Measurements from ENCODE around the gene WDR19.

The WDR19 gene

GRCh38 chr4:39303871-39304270, 121.5 kb downstream of the WDR19 start:
- no peak for DNase-seq (ENCODE audit: low read depth in 2 of 2)

- no peak for DNase-seq (ENCODE audit: low read depth in 2 of 2)
Measured at GRCh38 chr4:39304651-39305050, 122.3 kb downstream of the WDR19 start.

DNA sequence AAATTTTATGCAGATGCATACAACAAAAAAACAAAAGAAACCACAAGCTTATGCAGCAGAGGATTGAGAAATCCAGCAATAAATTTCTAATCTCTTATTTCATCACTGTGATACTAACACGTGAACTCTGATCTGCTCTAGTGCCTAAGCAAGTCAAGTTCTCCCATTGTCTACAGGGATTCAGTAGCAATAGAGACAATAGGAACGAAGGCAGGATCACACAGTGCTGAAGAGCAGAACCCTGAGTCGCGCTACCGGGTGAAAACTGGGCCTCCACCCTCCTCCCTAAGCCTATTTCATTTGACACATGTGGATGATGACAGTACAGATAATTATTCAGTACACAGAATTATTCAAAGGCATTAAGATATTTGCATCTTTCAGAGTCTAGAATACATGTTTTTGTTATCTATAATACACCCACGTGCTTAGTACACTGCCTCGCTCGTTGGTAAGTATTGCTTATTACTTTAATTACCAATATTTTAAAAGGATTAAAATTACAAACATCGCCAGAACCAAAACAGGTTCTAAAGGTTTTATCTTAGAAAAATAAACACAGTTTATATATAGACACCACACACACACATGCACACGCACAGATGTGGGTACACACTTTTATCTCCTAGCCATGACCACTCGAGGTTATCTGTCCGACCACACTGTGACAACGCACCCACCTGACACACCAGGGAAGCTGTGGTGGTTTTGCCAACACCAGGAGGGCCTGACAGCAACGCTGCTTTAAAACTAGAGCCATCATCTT, 123.8 kb downstream of the WDR19 start:
- no peak for DNase-seq (ENCODE audit: low read depth in 2 of 2)

DNA sequence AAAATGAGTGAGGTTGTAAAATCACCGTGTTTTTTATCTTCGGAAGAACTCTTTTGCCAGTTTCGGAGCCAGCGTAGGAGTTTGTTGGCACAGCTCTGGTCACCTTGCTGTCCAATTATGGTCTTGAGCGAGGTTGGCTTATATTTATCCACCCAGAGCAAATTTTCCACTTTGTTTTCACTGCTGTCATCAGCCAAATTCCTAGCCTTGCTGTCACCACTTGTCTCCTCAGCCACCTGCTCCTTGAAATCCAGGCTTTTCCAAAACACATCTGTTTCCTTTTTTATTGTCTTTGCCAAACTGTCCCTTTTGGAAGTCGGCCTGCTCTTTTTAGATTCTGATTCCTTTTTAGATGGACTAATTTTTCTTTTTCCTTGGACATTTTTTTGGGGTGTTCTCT, 126.3 kb downstream of the WDR19 start:
- no peak for DNase-seq (ENCODE audit: low read depth in 2 of 2)

DNA sequence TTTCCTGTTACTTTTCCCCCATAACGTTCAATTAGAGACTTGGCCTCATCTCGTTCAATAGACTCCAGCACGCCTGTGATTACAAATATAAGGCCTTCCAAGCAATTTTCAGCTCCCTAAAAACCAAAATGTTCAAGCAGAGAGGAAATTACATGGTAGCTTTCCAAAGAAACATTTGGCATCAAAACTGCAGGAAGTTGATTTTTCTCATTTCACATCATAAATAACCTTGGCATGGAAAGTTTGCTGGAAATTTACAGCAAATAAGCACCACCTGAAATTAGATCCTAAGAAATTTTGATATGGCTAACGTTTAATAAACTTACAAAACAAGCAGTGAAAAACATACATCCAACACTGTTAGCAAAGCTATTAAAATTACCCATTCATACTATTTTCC, 130.5 kb downstream of the WDR19 start:
- DNase-seq (ENCODE audit: low read depth in 2 of 2) = no peak

DNA sequence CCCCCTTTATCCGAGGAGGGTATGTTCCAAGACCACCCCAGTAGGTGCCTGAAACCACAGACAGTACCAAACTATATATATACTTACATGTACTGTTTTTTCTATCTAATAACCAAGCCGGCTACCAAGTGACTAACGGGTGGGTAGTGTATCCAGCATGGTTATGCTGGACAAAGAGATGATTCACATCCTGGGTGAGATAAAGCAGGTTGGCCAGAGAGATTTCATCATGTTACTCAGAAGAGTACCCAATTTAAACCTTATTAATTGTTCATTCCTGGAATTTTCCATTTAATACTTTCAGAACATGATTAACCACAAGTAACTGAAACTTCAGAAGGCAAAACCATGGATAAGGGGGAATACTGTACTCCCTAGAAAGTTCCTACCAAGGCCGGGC, 137.3 kb downstream of the WDR19 start:
- no peak for DNase-seq (ENCODE audit: low read depth in 2 of 2)

- DNase-seq (ENCODE audit: low read depth in 2 of 2) = no peak
Measured at GRCh38 chr4:39320381-39321115, 138.2 kb downstream of the WDR19 start.

- DNase-seq (ENCODE audit: low read depth in 2 of 2) = no peak
Measured at GRCh38 chr4:39323821-39324220, 141.5 kb downstream of the WDR19 start.

DNA sequence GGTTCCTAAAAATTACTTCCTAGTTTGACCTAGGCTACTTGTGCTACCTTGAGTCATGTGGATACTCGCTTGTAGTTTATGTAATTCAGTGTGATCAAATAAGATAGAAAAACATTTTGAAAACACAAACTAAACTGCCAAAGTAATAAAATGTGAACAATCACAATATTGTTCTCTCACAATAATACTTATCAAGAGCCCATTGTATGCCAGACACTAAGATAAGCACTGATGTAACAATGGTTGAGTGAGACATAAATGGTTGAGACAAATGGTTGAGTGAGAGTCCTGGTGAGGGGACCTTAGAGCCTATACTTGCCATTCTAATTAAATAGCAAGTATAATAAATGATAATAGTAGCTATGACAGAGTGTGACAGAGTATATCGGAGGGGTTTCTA, 142.1 kb downstream of the WDR19 start:
- DNase-seq (ENCODE audit: low read depth in 2 of 2) = no peak

GRCh38 chr4:39324897-39325613, 142.7 kb downstream of the WDR19 start:
- no peak for DNase-seq (ENCODE audit: low read depth in 2 of 2)

DNA sequence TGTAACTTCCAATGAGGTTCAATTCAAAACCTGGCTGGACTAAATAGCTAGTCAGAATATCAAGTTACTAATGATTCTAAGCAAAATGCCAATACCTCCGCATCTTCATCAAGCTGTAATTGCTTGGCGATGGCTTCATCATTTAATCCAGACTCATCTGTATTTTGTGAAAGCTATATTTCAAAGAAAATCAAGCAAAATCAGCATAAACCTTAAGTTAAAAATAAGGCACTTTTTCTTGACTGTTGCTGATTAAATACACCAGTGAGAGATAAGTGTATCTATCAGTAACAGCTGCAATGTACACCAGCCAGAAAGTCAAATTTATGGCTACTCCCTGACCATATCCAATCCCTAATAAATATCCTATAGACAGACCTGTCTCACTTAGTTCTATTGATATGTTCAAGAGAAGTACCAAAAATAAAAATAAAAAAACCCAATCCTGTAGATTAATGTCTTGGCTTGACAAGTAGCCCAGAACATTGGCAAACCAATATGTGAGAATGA, 144.2 kb downstream of the WDR19 start:
- DNase-seq (ENCODE audit: low read depth in 2 of 2) = no peak

GRCh38 chr4:39330353-39330752, 148.0 kb downstream of the WDR19 start:
- no peak for DNase-seq (ENCODE audit: low read depth in 2 of 2)

DNA sequence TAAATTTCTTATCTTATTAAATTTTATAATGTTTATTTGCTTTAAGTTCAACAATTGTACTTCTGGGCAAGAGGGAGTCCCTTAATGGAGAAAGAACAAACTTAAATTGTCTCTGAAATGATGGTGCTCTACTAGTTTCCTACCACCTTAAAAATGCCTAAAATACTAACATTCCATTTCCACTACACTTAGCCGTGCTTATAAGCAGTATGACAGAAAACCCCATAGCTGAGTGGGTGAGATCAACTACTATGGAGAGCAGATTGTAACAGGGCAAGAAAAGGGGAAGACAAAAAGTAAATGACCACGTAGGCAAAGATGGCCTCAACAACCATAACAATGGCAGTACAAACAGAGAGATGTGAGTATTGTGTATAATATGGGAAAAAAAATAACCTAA, 148.9 kb downstream of the WDR19 start:
- no peak for DNase-seq (ENCODE audit: low read depth in 2 of 2)

Measured in stimulated activated CD8-positive, alpha-beta memory T cell treated with anti-CD3 and anti-CD28 coated beads, Interleukin-7, amount 100 ng/mL, for 4 hours (primary cell).